Middle frontal gyrus (tissue), 1 donor: ENCODE results near the gene GULP1.
"Not testable (repeated sequence)": the region's sequence is repeated elsewhere in the genome, so short reads cannot be mapped to it uniquely, and the experiment has no call there.

Experiments used
- DNase-seq: peaks from one replicate; pipeline ENCODE4 v3.0.0-alpha.2; 2015; ENCODE audit warnings: low spot score; ENCODE audit errors: extremely low spot score

The GULP1 gene

DNA sequence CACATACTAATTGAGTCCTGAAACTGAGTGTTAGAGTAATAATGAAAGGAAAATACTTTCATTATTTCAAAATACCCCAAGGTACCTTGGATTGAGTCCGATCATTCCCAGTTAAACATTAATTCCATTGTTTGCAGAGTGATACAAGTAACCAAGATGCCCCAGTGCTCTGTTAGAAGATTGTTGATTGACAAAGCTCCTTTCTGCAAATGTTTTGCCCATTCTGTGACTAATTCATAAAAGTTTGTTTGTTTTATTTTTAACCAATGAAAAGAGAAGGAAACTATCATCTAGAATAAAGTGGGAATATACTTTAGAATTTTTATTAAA, 124.0 kb downstream of the GULP1 start:
- no peak for DNase-seq

DNA sequence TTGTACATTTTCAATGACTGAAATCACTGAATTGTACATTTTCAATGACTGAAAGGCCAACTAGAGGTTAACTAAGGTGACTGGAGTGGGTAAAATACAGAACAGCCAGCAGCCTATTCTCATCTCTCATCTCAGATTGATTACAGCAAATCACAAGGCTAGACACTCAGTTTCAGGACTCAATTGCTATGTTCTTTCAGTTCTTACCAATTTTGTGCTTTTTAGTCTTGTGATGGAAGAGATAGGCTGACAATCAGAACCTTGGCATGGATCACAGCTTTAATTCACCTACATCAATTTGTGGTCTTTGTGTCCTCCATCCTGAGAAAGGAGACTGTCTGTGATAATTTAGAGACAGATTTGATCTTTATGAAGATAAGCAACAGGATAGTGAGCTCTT, 124.7 kb downstream of the GULP1 start:
- no peak for DNase-seq

DNA sequence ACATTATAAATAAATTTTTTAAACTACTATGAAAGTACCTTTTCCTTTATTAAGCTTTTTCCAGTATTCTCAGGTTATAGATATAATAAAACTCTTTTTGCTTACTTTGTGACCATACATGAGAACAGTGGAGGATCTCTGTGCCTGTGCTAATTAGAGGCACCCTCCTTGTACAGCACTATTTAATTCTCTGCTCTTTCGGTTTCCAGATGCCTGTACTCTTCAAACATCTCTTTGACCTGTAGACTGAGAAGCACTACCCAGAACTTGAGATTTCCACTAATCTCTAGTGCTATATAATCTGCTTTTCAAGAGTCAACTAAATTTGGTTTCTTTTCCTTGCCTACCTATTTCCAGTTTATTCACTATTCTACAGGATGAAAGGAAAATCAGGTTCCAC, 131.1 kb downstream of the GULP1 start:
- no peak for DNase-seq

DNA sequence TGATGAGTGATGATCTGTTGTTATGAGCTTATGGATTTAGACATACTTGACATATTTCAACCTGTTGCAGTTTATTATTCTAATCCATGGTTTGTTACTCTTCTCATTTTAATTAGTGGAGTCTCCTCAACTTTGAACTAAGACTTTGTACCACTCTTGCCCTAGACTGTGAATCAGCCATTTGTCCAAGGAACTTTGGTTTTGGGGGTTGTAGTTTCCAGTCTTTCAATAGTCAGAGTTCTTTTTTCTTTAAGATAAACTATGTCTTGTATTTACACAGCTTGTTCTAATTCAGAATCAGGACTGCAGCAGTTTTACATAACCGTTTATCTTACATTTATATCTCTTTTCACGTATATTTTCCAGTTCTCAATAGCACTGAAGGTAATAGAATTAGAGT, 133.6 kb downstream of the GULP1 start:
- DNase-seq, result no peak

DNA sequence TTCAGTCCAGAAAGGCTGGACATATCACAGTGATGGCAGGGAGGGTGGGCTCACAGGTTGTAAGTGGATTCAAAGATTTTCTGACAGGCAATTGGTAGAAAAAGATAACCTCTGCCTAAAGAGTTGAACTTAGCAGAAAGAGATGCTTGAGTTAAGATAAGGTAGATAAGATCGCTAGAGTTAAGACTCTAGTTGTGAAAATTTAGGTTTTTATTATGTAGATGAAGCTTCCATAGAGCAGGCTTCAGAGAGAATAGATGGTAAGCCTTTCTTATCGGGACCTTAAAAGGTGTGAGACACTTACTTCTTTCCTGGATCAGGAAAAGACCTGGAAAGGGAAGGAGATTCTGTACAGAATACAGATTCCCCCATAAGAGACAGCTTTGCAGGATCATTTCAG, 134.4 kb downstream of the GULP1 start:
- DNase-seq, result no peak

DNA sequence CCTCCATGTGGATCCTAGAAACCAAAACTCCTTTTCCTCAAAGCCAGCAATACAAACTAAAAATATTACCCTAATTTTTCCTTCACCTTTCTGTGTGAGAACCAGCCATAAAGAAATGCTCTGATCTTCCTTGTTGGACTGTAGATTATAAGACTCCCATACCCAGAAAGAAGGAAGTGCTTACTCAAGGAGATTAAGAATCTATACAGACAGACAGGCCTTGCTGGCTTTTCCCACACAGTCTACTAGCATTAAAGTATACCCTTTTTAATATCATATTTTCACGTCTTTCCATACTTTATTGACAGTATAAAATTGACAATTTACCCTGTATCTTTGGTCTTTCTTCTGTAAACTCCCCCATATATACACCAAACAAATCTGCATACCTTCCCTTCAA, 139.0 kb downstream of the GULP1 start:
- no peak for DNase-seq

DNA sequence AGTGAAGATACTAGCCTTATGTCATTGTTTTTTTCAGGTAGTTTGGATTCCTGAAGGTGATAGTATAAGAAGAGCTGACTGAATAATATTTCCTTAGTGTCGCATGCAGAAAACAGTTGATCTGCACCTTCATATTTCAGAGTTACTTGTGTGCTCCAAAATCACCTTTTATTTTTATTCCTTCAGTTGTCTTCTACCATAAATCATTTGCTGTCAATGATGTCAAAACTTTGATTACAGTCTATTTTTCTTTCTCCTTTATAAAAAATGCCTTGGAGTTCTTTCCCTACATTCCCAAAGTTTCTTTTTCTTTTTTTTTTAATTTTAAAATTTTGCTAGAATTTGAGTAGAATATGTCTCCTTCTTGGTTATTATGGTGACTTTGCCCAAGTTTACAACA, 142.3 kb downstream of the GULP1 start:
- DNase-seq, result no peak

DNA sequence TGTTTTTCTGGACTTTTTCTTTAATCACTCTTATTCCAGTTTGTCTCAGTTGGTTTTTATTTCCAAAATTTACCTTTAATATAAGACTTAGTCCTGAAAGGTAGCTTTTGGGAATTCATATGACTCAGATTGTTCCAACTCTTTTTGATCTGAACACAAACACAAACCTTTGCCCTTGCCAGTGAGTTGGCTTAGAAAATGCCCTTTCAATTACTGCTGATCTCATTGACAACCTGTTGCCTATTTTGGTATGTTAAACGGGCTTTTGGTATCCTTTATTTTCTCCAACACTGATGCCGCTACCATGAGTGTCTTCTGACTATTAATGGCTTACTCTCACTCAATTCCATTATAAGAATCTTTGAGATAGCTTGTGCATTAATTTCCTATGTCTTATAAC, 143.4 kb downstream of the GULP1 start:
- no peak for DNase-seq

DNA sequence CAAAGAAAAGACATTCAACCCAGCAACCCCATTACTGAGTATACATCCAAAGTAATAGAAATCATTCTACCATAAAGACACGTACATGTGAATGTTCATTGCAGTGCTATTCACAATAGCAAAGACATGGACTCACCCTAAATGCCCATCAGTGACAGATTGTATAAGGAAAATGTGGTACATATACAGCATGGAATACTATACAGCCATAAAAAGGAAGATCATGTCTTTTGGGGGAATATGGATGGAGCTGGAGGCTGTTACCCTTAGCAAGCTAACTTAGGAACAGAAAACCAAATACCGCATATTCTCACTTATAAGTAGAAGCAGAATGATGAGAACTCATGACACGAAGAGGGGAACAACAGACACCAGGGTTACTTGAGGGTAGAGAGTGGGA, 145.9 kb downstream of the GULP1 start:
- DNase-seq, result no peak

DNA sequence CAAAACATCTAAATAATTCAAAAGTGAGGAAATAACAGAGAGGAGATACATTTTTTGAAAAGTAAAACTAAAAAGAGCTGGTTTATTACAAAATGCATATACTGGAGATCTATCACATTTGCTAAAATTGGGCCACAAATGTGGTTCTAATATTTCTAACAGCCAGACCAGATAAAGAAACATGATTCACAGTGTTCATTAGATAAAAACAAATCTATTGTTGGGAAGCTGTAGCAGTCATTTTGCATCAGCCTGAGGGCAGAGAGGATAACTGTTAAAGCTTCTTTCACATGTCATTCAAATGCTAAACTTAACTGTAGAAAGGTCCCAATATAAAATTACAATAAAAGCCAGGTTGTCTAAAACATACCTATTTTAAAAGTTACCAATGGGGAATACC, 148.3 kb downstream of the GULP1 start:
- DNase-seq, result no peak

DNA sequence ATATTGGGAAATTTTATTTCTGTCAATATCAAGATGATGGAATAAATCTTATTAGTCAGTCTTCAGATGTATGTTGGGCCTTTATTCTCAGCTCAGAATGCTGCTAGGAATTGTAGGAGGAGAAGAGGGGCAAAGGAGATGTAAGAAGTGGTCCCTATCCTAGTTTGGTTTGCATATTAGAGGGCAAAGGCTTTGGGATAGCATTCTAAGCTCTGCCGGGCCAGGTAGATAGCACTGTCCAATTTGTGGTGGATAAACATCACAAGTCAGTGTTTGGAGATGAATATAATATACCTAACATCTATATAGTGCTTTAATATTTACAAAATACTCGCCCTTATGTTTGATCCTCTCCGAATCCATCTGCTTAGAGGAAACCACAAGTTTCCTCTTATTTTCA, 149.2 kb downstream of the GULP1 start:
- no peak for DNase-seq

DNA sequence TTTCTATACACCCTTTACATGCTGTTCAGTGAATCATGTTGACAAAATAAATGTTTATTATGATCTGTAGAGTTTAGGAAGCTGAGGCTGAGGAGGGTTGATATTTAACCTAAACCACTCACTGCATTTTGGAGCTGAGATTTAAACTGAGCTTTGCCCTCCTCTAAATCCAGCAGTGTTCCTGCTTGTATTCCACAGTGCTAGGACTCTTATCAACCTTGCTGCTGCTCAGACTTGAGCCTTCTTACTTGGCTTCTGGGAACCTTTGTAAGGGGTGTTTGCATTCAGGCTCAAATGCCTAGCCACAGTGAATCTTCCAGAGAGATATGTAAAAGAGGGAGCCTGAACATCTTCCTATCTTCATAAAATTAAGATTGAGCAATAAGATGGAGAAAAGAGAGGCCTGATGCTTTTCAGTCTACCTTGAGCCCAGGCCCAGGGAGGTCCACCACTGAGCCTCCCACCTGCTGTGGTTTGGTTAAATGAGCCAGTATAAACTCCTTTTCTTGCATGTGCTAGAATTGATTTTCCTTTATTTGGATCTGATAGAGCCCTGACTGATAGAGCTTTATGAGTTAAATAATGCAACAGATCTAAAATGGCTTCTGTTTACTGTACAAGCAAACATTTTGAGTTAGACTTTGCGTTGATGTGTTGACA, 149.7 kb downstream of the GULP1 start:
- DNase-seq, result no peak

DNA sequence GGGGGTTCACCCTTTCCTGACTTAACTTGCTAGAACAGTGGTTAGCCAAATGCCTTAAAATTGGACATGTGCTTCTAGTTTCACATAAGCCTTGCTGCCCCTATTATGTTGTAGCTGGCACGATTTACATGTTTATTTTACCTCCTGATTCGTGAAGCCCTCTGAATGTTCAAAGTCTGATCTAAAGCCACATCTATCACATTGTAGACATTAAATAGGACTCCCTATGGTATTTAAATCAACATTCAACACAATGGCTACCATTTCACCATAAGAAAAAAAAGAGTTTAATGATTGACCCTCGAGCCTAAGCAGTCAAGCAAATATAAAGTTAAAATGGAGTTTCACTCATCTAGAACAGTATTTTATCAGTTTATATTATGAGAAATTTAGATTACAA, 151.5 kb downstream of the GULP1 start:
- no peak for DNase-seq

DNA sequence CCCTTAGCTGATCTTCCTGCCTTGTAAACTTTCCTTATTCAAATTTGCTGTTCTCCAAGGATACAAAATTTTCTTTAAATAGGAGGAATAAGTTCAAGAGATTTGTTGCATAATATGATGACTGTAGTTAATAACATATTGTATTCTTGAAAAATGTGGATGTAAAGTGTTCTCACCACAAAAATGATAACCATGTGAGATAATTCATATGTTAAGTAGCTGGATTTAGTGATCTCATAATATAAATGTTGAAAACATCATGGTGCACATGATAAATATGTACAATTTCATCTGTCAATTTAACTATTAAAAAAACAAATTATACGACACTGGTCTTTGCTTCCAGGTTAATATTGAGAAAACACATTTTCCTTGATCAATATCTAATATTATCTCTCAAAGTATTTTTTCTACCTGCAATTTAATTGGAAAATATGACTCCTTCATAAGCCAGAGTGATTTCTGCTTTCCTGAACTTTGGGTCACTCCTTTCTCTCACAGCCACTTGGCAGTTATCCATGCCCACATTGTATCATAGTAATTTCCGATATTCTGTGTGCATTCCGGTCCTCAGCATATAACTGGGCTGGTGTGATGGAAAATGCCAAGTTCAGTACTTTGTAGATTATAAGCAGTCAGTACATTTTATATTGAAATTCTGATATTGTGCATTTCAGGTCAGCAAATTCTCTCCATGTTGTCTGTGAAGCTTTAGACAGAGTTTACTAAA, 152.6 kb downstream of the GULP1 start:
- DNase-seq, result no peak

DNA sequence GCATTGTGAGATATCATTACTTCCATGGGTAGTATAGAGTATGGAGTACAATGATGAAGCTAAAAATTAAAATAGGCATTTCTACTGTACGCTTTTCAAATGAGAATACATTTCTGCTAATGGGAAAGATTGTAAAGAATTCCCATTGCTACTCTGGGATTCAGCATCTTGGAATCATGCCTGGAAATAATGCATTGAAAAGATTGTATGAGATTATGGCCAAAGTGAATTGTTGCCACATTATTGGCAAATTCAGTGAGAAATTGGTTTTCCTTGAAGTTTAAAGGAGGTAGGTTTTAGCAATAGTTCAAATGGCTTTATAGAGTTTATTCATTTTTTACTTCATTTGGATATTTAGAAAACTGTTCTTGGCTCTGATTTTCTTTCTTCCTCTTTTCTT, 157.9 kb downstream of the GULP1 start:
- no peak for DNase-seq

DNA sequence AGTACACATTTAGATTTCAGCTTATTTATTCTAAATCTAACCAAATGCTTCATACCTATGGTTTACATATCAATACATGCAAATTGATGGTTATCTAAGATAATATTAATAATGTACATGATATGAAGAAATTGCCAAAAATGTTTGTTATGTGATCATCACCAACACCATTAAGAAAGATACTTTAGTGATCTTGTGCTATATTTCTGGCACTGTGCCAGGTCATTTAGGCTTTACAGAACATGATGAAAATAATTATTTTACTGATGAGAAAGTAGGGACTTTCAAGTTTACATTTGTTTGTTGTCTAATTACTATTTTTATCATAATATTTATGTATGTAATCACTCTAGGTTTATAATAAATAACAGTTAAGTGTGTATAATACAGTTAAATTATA, 158.3 kb downstream of the GULP1 start:
- DNase-seq, result no peak

DNA sequence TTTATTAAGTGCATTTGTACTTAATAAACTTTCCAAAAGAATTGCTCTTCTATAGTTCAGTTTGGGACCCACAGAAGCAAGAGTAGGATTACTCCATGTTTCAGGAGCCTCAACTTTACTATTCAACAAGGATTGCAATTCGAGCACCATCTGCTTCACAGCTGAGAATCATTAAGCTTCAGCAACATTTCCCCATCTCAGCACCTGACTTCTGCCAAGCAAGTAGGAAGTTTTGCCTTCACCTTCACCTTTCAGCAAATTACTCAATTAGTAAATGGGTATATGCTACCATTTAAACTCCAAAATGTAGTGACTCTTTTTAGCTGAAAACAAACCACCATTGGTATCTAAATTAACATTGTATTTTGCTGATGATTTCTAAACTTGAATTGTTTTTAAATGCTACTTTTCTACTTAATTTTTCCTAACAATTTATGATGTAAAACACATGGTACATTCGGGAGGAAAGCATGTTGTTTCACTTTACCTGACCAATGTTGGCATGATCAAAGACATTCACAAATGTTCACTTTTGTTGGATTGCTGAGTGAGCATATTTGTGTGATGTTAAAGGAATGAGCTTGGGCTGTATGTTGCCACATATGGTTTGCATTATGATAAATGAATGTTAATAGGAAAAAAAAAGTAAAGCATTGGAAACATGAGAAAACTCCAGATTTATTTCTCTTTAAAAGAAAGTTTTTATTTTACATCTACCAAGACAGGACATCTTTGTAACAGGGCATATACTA, 159.2 kb downstream of the GULP1 start:
- DNase-seq, result no peak

DNA sequence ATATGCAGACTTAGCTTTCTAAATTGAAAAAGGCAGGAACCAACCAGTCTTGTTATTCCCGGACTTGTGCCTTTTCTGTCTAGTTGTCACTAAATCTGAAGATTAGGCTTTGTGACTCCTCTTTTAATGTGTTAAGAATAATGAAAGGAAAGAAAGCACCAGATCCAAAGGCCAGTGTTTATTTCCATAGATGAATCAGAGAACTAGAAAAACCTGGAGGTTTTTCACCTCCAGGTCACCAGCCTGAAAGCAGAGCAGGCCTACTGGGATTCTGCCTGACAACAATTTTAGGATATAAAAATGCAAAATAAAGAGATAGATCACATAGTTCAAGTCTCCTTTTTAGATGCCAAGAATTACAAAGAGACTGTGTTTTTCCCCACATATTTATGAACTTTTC, 160.4 kb downstream of the GULP1 start:
- no peak for DNase-seq

DNA sequence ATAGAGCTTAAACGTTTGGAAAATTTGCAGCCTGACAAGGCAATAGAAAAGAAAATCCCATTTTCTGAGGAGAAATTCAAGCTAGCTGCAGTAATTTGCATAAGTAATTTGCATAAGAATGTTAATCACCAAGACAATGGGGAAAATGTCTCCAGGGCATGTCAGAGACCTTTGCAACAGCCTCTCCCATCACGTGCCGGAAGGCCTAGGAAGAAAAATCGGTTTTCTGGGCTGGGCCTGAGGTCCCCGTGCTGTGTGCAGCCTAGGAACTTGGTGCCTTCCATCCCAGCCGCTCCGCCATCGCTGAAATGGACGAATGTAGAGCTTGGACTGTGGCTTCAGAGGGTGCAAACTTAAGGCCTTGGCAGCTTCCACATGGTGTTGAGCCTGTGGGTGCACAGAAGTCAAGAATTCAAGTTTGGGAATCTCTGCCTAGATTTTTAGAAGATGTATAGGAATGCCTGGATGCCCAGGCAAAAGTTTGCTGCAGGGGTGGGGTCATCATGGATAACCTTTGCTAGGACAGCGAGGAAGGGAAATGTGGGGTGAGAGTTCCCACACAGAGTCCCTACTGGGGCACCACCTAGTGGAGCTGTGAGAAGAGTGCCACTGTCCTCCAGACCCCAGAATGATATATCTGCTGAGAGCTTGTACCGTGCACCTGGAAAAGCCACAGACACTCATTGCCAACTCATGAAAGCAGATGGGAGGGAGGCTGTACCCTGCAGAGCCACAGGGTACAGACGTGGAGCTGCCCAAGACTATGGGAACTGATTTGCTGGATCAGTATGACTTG, 164.6 kb downstream of the GULP1 start:
- no peak for DNase-seq

DNA sequence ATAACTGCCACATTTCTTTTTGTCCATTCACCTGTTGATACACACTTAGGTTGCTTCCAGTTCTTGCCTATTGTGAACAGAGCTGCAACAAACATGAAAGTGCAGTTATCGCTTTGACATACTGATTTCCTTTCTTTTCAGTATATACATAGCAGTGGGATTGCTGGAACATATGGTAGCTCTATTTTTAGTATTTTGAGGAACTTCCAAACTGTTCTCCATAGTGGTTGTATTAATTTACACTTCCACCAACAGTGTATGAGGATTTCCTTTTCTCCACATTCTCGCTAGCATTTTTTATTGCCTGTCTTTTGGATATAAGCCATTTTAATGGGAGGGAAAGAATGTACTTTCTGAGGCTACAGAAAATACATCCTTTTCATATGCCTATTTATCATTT, 167.4 kb downstream of the GULP1 start:
- no peak for DNase-seq

DNA sequence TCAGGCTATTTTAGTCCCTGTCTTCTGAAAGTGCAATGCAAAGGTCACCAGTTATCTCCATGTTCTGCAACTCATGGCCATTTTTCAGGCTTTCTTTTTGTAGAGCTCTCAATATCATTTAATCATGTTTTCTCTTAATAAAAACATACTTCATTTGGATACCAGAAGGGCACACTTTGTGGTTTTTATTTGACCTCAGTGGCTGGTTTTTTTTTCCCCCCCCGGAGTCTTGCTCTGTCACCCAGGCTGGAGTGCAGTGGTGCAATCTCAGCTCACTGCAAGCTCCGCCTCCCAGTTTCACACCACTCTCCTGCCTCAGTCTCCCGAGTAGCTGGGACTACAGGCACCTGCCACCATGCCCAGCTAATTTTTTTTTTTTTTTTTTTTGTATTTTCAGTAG, 174.4 kb downstream of the GULP1 start:
- DNase-seq, result not testable (repeated sequence)

DNA sequence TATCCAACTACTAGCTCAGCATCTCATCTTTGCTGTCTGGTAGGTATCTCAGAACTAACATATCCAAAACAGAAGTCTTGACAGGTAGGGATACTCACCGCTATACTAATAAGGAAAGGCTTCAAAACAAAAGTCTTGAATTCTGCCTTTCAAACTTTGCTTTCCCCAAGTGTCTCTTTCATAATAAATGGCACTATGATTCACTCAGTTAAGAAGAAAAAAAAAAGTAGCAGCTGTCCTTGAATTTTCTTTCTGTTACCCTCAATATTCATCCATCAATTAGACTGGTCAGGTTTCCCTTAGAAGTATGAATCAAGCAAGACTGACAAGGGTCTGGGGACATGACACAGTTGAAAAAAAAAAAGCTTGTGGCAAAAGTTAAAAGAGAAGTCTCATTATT, 175.1 kb downstream of the GULP1 start:
- no peak for DNase-seq
